ENCODE results near the gene HADHA. TPM values are rescaled to one million over a fixed set of nuclear protein-coding genes. Genes with fewer than 3 reads are reported as not detected.

HADHA gene
- total RNA-seq, 1 donor from 2014 or later: 523 TPM

DNA sequence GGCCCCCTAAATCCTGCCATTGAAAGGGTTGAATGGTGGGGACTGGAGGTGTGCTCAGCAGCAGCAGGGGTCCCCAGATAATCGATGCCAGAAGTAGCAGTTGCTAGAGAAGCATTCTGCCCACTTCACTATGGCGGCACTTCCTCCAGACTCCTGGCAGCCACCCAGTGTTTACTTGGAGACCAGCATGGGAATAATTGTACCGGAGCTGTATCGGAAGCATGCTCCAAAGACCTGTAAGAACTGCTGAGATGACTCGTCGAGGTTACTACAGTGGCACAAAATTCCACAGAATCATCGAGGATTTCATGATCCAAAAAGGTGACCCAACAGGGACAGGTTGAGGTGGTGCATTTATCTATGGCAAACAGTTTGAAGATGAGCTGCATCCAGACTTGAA lies 82.5 kb downstream of the HADHA start:
- Histone ChIP-seq H3K27me3 (ENCODE audit: low read depth) (no peaks in the 10 kb centered on the region), H3K36me3 (no peaks in the 10 kb centered on the region), H3K4me1 (peaks cover 5% of the 10 kb centered on the region), H3K27ac (replicated peaks) (no peak overlapping the region), H3K9me3 (replicated peaks) (no peaks in the 10 kb centered on the region), H3K4me3 (no peak overlapping the region)
- DNase-seq: no peak
- intact Hi-C loops (cut with micrococcal nuclease): no loop called here
- TF ChIP-seq CTCF (IDR thresholded peaks at IDR 0.05; ENCODE audit: borderline replicate concordance): no peak

DNA sequence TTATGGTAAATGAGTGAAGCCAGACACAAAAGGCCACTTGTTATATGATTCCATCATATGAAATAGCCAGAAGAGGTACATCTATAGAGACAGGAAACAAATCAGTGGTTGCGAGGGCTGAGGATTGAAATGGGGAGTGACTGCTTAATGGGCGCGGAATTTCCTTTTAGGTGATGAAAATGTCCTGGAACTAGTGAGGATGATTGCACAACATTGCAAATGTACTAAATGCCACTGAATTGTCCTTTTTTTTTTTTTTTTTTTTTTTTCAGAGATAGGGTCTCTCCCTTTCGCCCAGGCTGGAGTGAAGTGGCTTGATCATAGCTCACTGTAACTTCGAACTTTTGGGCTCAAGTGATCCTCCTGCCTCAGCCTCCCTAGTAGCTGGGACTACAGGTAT lies 86.9 kb downstream of the HADHA start:
- Histone ChIP-seq H3K9me3 (replicated peaks) (peaks cover 16% of the 10 kb centered on the region), H3K4me1 (no peaks in the 10 kb centered on the region), H3K27ac (replicated peaks) (no peak overlapping the region), H3K36me3 (no peaks in the 10 kb centered on the region), H3K4me3 (no peak overlapping the region), H3K27me3 (ENCODE audit: low read depth) (no peaks in the 10 kb centered on the region)
- no peak for DNase-seq
- no peak for TF ChIP-seq CTCF (IDR thresholded peaks at IDR 0.05; ENCODE audit: borderline replicate concordance)
- intact Hi-C loops (cut with micrococcal nuclease): no loop called here

DNA sequence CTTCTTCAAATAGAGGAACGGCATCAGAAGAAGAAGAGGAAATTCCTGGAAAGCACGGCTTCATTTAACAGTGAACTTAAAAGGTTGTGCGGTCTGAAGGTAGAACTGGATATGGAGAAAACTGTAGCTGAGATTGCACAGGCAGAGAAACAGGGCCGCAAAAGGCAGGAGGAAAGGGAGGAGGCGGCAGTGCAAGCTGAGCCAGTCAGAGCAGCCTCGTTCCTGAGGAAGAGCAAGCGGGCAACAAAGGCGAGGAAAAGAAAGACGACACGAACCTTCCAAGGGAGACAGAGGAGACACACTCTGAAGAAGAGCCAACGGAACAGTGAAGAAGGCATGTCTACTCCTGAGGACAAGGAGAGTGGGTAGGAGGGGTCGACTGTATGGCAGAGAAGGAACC lies 94.2 kb downstream of the HADHA start:
- intact Hi-C loops (cut with micrococcal nuclease): no loop called here
- Histone ChIP-seq H3K27ac (replicated peaks) (no peak overlapping the region), H3K4me1 (no peaks in the 10 kb centered on the region), H3K9me3 (replicated peaks) (peaks cover 16% of the 10 kb centered on the region), H3K36me3 (no peaks in the 10 kb centered on the region), H3K27me3 (ENCODE audit: low read depth) (peaks cover 7% of the 10 kb centered on the region), H3K4me3 (no peak overlapping the region)
- no peak for TF ChIP-seq CTCF (IDR thresholded peaks at IDR 0.05; ENCODE audit: borderline replicate concordance)
- DNase-seq: no peak

- peaks cover 4% of the 10 kb centered on the region for H3K9me3 ChIP-seq (replicated peaks)
- peaks cover 5% of the 10 kb centered on the region for H3K4me1 ChIP-seq
- TF ChIP-seq CTCF (IDR thresholded peaks at IDR 0.05; ENCODE audit: borderline replicate concordance): no peak
- intact Hi-C loops (cut with micrococcal nuclease): no loop called here
- H3K36me3 ChIP-seq: no peaks in the 10 kb centered on the region
- peaks cover 7% of the 10 kb centered on the region for H3K27me3 ChIP-seq (ENCODE audit: low read depth)
- no peak overlapping the region for H3K4me3 ChIP-seq
- no peak overlapping the region for H3K27ac ChIP-seq (replicated peaks)
- DNase-seq: no peak
These were observed 95.9 kb downstream of the HADHA start for GRCh38 chr2:26148501-26148900.

GRCh38 chr2:26144953-26145680 lies 99.3 kb downstream of the HADHA start:
- Histone ChIP-seq H3K27ac (replicated peaks) (no peak overlapping the region), H3K4me3 (no peak overlapping the region)

More at GRCh38 chr2:26144953-26145680, 99.3 kb downstream of the HADHA start:
- Histone ChIP-seq H3K27me3 (ENCODE audit: low read depth) (no peaks in the 10 kb centered on the region), H3K4me1 (peaks cover 5% of the 10 kb centered on the region), H3K36me3 (no peaks in the 10 kb centered on the region), H3K9me3 (replicated peaks) (no peaks in the 10 kb centered on the region)
- intact Hi-C loops (cut with micrococcal nuclease): loop anchor here (5.0 kb wide), 1 partner anchor 153 kb away; no protein-coding TSS in a partner anchor
- TF ChIP-seq CTCF (IDR thresholded peaks at IDR 0.05; ENCODE audit: borderline replicate concordance): peak; percentile 82
- DNase-seq: peak; percentile 37
